Esophagus muscularis mucosa (tissue), 4 donors: ENCODE measurements around the gene IGF2BP3. TPM values are rescaled to one million over a fixed set of nuclear protein-coding genes. Genes with fewer than 3 reads are reported as not detected.
A peak's percentile ranks its signal among the peaks of the same experiment; 100 is the strongest.

Experiments used
- DNase-seq: peaks from one replicate; pipeline ENCODE4 v3.0.0-alpha.2; 2017; ENCODE audit errors: extremely low spot score
- H3K27ac ChIP-seq, 4 donors: fragments of 200-600 bp; sonication (generic); replicated peaks in 1 of 4; 1 replicate in 3 of 4; 2 replicates in 1 of 4; pipeline ENCODE4 v1.5.1; 2016 to 2019; ENCODE audit warnings: mild to moderate bottlenecking in 1 of 4
- H3K27me3 ChIP-seq, 4 donors: fragments of 200-600 bp; sonication (generic); one replicate each; pipeline versions ENCODE4 v1.5.1 to v1.6.0; 2016 to 2019
- H3K36me3 ChIP-seq, 4 donors: fragments of 200-600 bp; sonication (generic); one replicate each; pipeline ENCODE4 v1.5.1; 2016 to 2019
- H3K4me1 ChIP-seq, 4 donors: fragments of 200-600 bp; sonication (generic); one replicate each; pipeline ENCODE4 v1.5.1; 2016 to 2019
- H3K4me3 ChIP-seq, 4 donors: fragments of 200-600 bp; sonication (generic); 1 replicate in 2 of 4; 2 replicates in 2 of 4; pipeline ENCODE4 v1.5.1; 2016 to 2019; ENCODE audit warnings: mild to moderate bottlenecking in 4 of 4, moderate library complexity in 1 of 4
- H3K9me3 ChIP-seq, 4 donors: fragments of 200-600 bp; sonication (generic); 1 replicate in 3 of 4; 2 replicates in 1 of 4; pipeline ENCODE4 v1.5.1; 2016 to 2019
- EP300 ChIP-seq: sonication (generic); formaldehyde crosslinking; IDR thresholded peaks from one replicate; pipeline ENCODE4 v1.6.1; 2017; ENCODE audit warnings: antibody characterized with exemption
- POLR2A ChIP-seq: fragments of 450-650 bp; IDR thresholded peaks from one replicate; pipeline ENCODE4 v1.6.1; 2017; ENCODE audit warnings: antibody characterized with exemption, moderate library complexity, mild to moderate bottlenecking, low read depth
- POLR2AphosphoS5 ChIP-seq, 2 donors: sonication (generic); formaldehyde crosslinking; IDR thresholded peaks; one replicate each; pipeline ENCODE4 v1.6.1; 2017; ENCODE audit warnings: antibody characterized with exemption in 2 of 2
- WGBS: methylation state at CpG from one replicate; pipeline ENCODE4 v1.1.5; 2018; 5-methylcytosine and 5-hydroxymethylcytosine counted together
- intact Hi-C: fragments of 100-400 bp; cut with DNase I; formaldehyde crosslinking; loops from one replicate; pipeline ENCODE4 v1.15.1; 2023
- total RNA-seq, 4 donors: library from RNA; depleted of rRNA; stranded (reverse); fragments of >200 nt; gene quantifications; one replicate each; pipeline versions ENCODE4 v1.1.0 to v1.2.1, GENCODE V29; 2016
- TF ChIP-seq, protein P1 (sequence below), 3 experiments: fragments of 200-600 bp in 2 of 3; fragments of 450-650 bp in 1 of 3; sonication (generic) in 2 of 3; IDR thresholded peaks; one replicate each; pipeline ENCODE4 v1.5.1; 2017 to 2019; ENCODE audit warnings: antibody characterized with exemption in 3 of 3, mild to moderate bottlenecking in 2 of 3, moderate library complexity in 1 of 3

The IGF2BP3 gene
- total RNA-seq, 4 donors from 2014 or later, result 0.45 to 1.7 TPM; not detected in 2

DNA sequence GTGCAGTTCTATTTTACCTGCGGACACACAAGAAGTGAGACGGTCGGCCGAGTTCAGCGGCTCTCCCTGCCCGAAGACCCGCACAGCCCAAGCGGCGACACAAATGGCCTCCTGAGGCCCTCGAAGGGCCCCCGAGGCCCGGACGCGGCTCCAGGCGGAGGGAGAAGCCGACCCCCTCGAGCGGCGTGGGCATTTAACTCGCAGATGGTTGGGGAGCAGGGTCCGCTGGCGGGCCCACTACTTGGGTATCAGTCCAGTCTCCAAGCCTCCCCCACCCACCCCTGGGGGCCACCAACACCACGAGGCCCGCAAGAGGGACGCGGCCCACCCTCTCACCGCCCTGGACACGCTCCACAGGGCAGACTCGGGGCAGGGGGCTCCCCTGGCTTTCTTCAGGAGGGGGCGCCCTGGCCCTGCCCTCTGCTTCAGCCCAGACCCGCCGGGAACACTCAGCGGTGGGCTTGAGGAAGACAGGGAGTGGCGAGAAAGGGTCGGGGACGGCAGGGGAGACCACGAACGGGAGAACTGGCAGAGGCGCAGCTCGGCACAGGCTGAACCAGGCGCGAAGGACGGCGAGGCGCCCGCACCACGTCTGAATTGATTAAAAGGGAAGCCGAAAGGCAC lies 1.7 kb downstream of the IGF2BP3 start:
- WGBS, result 3% methylated on average over 20 of the region's 48 CpGs
- no peak for TF ChIP-seq POLR2A
- TF ChIP-seq, protein P1, sequence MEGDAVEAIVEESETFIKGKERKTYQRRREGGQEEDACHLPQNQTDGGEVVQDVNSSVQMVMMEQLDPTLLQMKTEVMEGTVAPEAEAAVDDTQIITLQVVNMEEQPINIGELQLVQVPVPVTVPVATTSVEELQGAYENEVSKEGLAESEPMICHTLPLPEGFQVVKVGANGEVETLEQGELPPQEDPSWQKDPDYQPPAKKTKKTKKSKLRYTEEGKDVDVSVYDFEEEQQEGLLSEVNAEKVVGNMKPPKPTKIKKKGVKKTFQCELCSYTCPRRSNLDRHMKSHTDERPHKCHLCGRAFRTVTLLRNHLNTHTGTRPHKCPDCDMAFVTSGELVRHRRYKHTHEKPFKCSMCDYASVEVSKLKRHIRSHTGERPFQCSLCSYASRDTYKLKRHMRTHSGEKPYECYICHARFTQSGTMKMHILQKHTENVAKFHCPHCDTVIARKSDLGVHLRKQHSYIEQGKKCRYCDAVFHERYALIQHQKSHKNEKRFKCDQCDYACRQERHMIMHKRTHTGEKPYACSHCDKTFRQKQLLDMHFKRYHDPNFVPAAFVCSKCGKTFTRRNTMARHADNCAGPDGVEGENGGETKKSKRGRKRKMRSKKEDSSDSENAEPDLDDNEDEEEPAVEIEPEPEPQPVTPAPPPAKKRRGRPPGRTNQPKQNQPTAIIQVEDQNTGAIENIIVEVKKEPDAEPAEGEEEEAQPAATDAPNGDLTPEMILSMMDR (IDR thresholded peaks at IDR 0.05), result no peak
- TF ChIP-seq EP300, result no peak
- TF ChIP-seq POLR2AphosphoS5 (IDR thresholded peaks at IDR 0.05), result no peak
- DNase-seq, result no peak
- peak overlapping the region; percentile 41 to 50 (median 47) for H3K4me3 ChIP-seq
- H3K36me3 ChIP-seq, result no peaks in the 10 kb centered on the region
- intact Hi-C loops, result no loop called here
- no peak overlapping the region for H3K27ac ChIP-seq
- H3K9me3 ChIP-seq, result no peaks in the 10 kb centered on the region
- H3K27me3 ChIP-seq, result peaks cover 13 to 98% (median 82%) of the 10 kb centered on the region in 4 donors
- H3K4me1 ChIP-seq, result peaks cover 41 to 47% (median 45%) of the 10 kb centered on the region in 4 donors

DNA sequence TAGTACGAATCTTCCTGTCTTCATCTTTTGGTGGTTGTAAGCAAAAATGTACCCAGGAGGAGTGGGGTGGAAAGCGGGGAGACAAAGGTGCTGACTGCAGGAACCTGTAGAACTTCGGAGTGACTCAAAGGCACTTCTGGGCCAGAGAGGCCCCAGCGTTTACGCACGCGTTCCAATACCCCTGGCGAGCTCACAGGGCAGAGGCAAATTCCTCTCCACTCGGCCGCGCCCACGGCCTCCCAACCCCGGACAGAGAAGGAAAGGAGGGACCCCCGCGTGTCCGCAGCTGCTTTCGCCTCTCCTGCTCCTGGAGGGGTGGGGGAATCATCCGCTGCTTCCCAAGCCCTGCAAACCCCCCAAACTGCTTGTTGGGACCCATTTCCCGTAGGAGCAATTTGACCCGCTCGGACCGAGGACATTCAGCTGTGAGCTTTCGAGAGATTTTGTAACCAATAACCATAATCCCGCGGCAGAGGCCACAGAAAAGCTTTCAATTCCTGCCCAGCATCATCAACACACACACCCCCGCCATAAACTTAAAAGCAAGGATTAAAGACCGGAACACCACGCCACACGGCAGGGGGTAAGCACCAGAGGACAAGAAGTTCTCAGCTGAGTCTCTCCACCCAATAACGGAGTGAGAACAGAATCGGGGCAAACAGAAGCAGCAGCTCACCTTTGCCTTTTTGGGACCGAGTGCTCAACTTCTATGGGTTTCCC lies 2.3 kb downstream of the IGF2BP3 start:
- H3K27ac ChIP-seq, result no peak overlapping the region
- no peak for DNase-seq
- H3K4me1 ChIP-seq, result peaks cover 38 to 44% (median 43%) of the 10 kb centered on the region in 4 donors
- TF ChIP-seq EP300 (no peak), POLR2A (no peak), POLR2AphosphoS5 (IDR thresholded peaks at IDR 0.05) (no peak)
- TF ChIP-seq, protein P1 (IDR thresholded peaks at IDR 0.05), result no peak
- H3K27me3 ChIP-seq, result peaks cover 8 to 98% (median 78%) of the 10 kb centered on the region in 4 donors
- intact Hi-C loops, result no loop called here
- no peaks in the 10 kb centered on the region for H3K36me3 ChIP-seq
- H3K4me3 ChIP-seq, result peak overlapping the region; percentile 41 to 50 (median 47)
- H3K9me3 ChIP-seq, result no peaks in the 10 kb centered on the region
- WGBS, result 6% methylated on average over 13 of the region's 32 CpGs

GRCh38 chr7:23467291-23467805 lies 2.9 kb downstream of the IGF2BP3 start:
- 29% methylated on average over 11 of the region's 11 CpGs for whole genome bisulfite sequencing
- H3K36me3 ChIP-seq, result no peaks in the 10 kb centered on the region
- peaks cover 8 to 98% (median 73%) of the 10 kb centered on the region in 4 donors for H3K27me3 ChIP-seq
- TF ChIP-seq, protein P1 (IDR thresholded peaks at IDR 0.05), result no peak
- TF ChIP-seq POLR2AphosphoS5 (IDR thresholded peaks at IDR 0.05) (no peak), EP300 (no peak), POLR2A (no peak)
- intact Hi-C loops, result no loop called here
- peaks cover 38 to 44% (median 43%) of the 10 kb centered on the region in 4 donors for H3K4me1 ChIP-seq
- no peaks in the 10 kb centered on the region for H3K9me3 ChIP-seq
- DNase-seq, result no peak
- peak overlapping the region in 2 of 4 donors; percentile 41 to 50 for H3K4me3 ChIP-seq
- H3K27ac ChIP-seq, result no peak overlapping the region

GRCh38 chr7:23462846-23463245 lies 7.4 kb downstream of the IGF2BP3 start:
- peaks cover 5 to 7% (median 6%) of the 10 kb centered on the region in 4 donors for H3K4me1 ChIP-seq
- peaks cover 0 to 85% (median 29%) of the 10 kb centered on the region in 4 donors for H3K27me3 ChIP-seq
- H3K27ac ChIP-seq, result no peak overlapping the region
- intact Hi-C loops, result loop anchor here (5.0 kb wide), 1 partner anchor 186 kb away; no protein-coding TSS in a partner anchor
- H3K4me3 ChIP-seq, result no peak overlapping the region
- DNase-seq, result no peak
- TF ChIP-seq, protein P1 (IDR thresholded peaks at IDR 0.05), result peak in 1 of 3 experiments; percentile 19
- no peak for TF ChIP-seq POLR2A
- 23% methylated on average over 2 of the region's 2 CpGs for WGBS
- H3K9me3 ChIP-seq, result no peaks in the 10 kb centered on the region
- no peaks in the 10 kb centered on the region for H3K36me3 ChIP-seq
